H1 (cell line): Measurements from ENCODE around the gene FAM222B. TPM values are rescaled to one million over a fixed set of nuclear protein-coding genes. Genes with fewer than 3 reads are reported as not detected.

ENCODE experiments used
- CTCF ChIA-PET: fragments of 300-600 bp; sonication (Branson Sonifier 250); formaldehyde crosslinking; loops from one replicate; lab custom pipeline; 2021; ENCODE audit not compliant: partially characterized antibody; lab: Charles Lee
- POLR2A ChIA-PET: fragments of 300-600 bp; sonication (Branson Sonifier 250); formaldehyde crosslinking; loops from one replicate; lab custom pipeline; 2021; ENCODE audit warnings: inconsistent platforms; ENCODE audit not compliant: partially characterized antibody; lab: Charles Lee
- DNase-seq, 2 experiments: peaks; one replicate each; pipeline versions ENCODE4 v3.0.0 to v3.0.0-alpha.2; 2010 to 2022; ENCODE audit warnings: low spot score in 2 of 2, low read depth in 1 of 2, mixed read lengths in 1 of 2
- FAIRE-seq: peaks from 2 replicates; lab custom pipeline; 2011; peaks lifted over from hg19 to GRCh38; lab: Jason Lieb, UNC
- H2AFZ ChIP-seq: 2 replicates; pipeline ENCODE4 v1.8.1; 2012; ENCODE audit warnings: low read length, inconsistent platforms
- H2AK5ac ChIP-seq: 2 replicates; pipeline ENCODE4 v1.6.1; 2013; ENCODE audit warnings: low read depth, low read length
- H2BK120ac ChIP-seq: replicated peaks from 2 replicates; pipeline ENCODE3; 2013; ENCODE audit warnings: low read depth, low read length, inconsistent platforms
- H2BK12ac ChIP-seq: 2 replicates; pipeline ENCODE4 v1.6.1; 2013; ENCODE audit warnings: low read depth, low read length
- H2BK15ac ChIP-seq: 2 replicates; pipeline ENCODE4 v1.6.1; 2013; ENCODE audit warnings: low read length
- H2BK20ac ChIP-seq: 2 replicates; pipeline ENCODE4 v1.6.1; 2013; ENCODE audit warnings: low read length
- H2BK5ac ChIP-seq: 2 replicates; pipeline ENCODE4 v1.6.1; 2013; ENCODE audit warnings: low read depth, low read length
- H3K14ac ChIP-seq: 2 replicates; pipeline ENCODE4 v1.6.1; 2013; ENCODE audit warnings: inconsistent platforms; ENCODE audit not compliant: insufficient read length
- H3K18ac ChIP-seq: 2 replicates; pipeline ENCODE4 v1.6.1; 2013; ENCODE audit warnings: low read length; ENCODE audit errors: extremely low read depth
- H3K23ac ChIP-seq: 2 replicates; pipeline ENCODE4 v1.6.1; 2013; ENCODE audit warnings: inconsistent platforms; ENCODE audit not compliant: insufficient read length
- H3K23me2 ChIP-seq: 2 replicates; pipeline ENCODE4 v1.6.1; 2013; ENCODE audit warnings: low read depth, low read length
- H3K27ac ChIP-seq: 2 replicates; pipeline ENCODE4 v1.6.1; 2011; ENCODE audit warnings: low read depth, low read length, inconsistent platforms
- H3K27me3 ChIP-seq, 4 experiments: replicated peaks in 1 of 4; 1 replicate in 1 of 4; 2 replicates in 3 of 4; pipeline versions ENCODE4 v1.6.1 to v1.8.1; 2011 to 2013; ENCODE audit warnings: low read length in 3 of 4, mild to moderate bottlenecking in 3 of 4, inconsistent platforms in 2 of 4, mixed read lengths in 2 of 4, moderate library complexity in 1 of 4; ENCODE audit not compliant: control insufficient read depth in 3 of 4, insufficient read depth in 3 of 4; ENCODE audit errors: extremely low read depth in 1 of 4
- H3K36me3 ChIP-seq, 4 experiments: 2 replicates each; pipeline versions ENCODE4 v1.6.1 to v1.8.1; 2011 to 2013; ENCODE audit warnings: mild to moderate bottlenecking in 4 of 4, low read length in 3 of 4, moderate library complexity in 2 of 4, control low read depth in 1 of 4, inconsistent platforms in 1 of 4; ENCODE audit not compliant: insufficient read depth in 4 of 4, control insufficient read depth in 2 of 4
- H3K4ac ChIP-seq: replicated peaks from 2 replicates; pipeline ENCODE3; 2013; ENCODE audit warnings: low read length, low read depth, mixed read lengths, inconsistent platforms; ENCODE audit not compliant: insufficient read length
- H3K4me1 ChIP-seq, 4 experiments: replicated peaks in 1 of 4; 1 replicate in 1 of 4; 2 replicates in 3 of 4; pipeline versions ENCODE4 v1.6.1 to v1.8.1; 2011 to 2013; ENCODE audit warnings: low read length in 3 of 4, inconsistent platforms in 2 of 4, mixed read lengths in 1 of 4; ENCODE audit not compliant: insufficient read depth in 4 of 4, control insufficient read depth in 3 of 4
- H3K4me2 ChIP-seq, 2 experiments: 2 replicates each; pipeline versions ENCODE4 v1.6.1 to v1.8.1; 2011 to 2013; ENCODE audit warnings: low read depth in 2 of 2, low read length in 2 of 2, control low read depth in 1 of 2, inconsistent platforms in 1 of 2, mild to moderate bottlenecking in 1 of 2; ENCODE audit not compliant: insufficient read depth in 1 of 2
- H3K4me3 ChIP-seq, 4 experiments: fragments of 200-600, 300-600 bp in 1 of 4; sonication (generic), shearing (Covaris generic), sonication (Bioruptor Twin) in 1 of 4; 2 replicates each; pipeline versions ENCODE4 v1.5.1 to v1.8.1; 2011 to 2016; ENCODE audit warnings: low read length in 4 of 4, low read depth in 3 of 4, control low read depth in 2 of 4, inconsistent platforms in 2 of 4, mild to moderate bottlenecking in 2 of 4, mixed read lengths in 1 of 4, moderate library complexity in 1 of 4; ENCODE audit not compliant: insufficient read depth in 2 of 4; ENCODE audit errors: extremely low read depth in 1 of 4
- H3K56ac ChIP-seq: replicated peaks from 2 replicates; pipeline ENCODE3; 2013; ENCODE audit warnings: low read depth, mild to moderate bottlenecking, mixed read lengths, low read length, inconsistent platforms; ENCODE audit not compliant: insufficient read length
- H3K79me1 ChIP-seq: 2 replicates; pipeline ENCODE4 v1.6.1; 2013; ENCODE audit warnings: low read depth, low read length, control low read depth
- H3K79me2 ChIP-seq, 2 experiments: 2 replicates each; pipeline versions ENCODE4 v1.6.1 to v1.8.1; 2012 to 2013; ENCODE audit warnings: low read length in 2 of 2, mild to moderate bottlenecking in 2 of 2, inconsistent platforms in 1 of 2; ENCODE audit not compliant: insufficient read depth in 2 of 2, control insufficient read depth in 1 of 2
- H3K9ac ChIP-seq, 4 experiments: replicated peaks in 1 of 4; 1 replicate in 1 of 4; 2 replicates in 3 of 4; pipeline versions ENCODE4 v1.6.1 to v1.8.1; 2011 to 2013; ENCODE audit warnings: low read depth in 3 of 4, low read length in 3 of 4, control low read depth in 2 of 4, mild to moderate bottlenecking in 2 of 4, moderate library complexity in 2 of 4, inconsistent platforms in 1 of 4; ENCODE audit errors: extremely low read depth in 1 of 4
- H3K9me3 ChIP-seq, 2 experiments: 2 replicates each; pipeline versions ENCODE4 v1.6.1 to v1.8.1; 2012 to 2013; ENCODE audit warnings: mild to moderate bottlenecking in 2 of 2, moderate library complexity in 2 of 2, control low read depth in 1 of 2, inconsistent platforms in 1 of 2, low read depth in 1 of 2, low read length in 1 of 2, mixed read lengths in 1 of 2; ENCODE audit not compliant: insufficient read depth in 2 of 2
- H4K20me1 ChIP-seq, 2 experiments: replicated peaks in 1 of 2; 2 replicates each; pipeline versions ENCODE3 to v1.8.1; 2011 to 2013; ENCODE audit warnings: inconsistent platforms in 2 of 2, low read length in 2 of 2, mild to moderate bottlenecking in 1 of 2; ENCODE audit not compliant: insufficient read depth in 2 of 2, control insufficient read depth in 1 of 2
- H4K5ac ChIP-seq: 2 replicates; pipeline ENCODE4 v1.6.1; 2013; ENCODE audit warnings: low read length, low read depth, mixed read lengths, inconsistent platforms; ENCODE audit not compliant: insufficient read length
- H4K8ac ChIP-seq: 2 replicates; pipeline ENCODE4 v1.8.0; 2013; ENCODE audit warnings: mild to moderate bottlenecking, moderate library complexity, low read length, inconsistent platforms; ENCODE audit not compliant: insufficient read depth; ENCODE audit errors: extremely low read depth
- H4K91ac ChIP-seq: replicated peaks from 2 replicates; pipeline ENCODE3; 2013; ENCODE audit warnings: low read length, mixed read lengths, inconsistent platforms; ENCODE audit not compliant: insufficient read length
- CHD1 ChIP-seq: IDR thresholded peaks from 2 replicates; pipeline ENCODE4 v1.6.1; 2012; ENCODE audit warnings: low read depth, low read length, improper control_type of control experiment
- RBBP5 ChIP-seq: IDR thresholded peaks from 2 replicates; pipeline ENCODE4 v1.7.1; 2012; ENCODE audit warnings: low read depth, mild to moderate bottlenecking, inconsistent platforms, low read length, moderate library complexity, borderline replicate concordance
- SIN3A ChIP-seq, 2 experiments: IDR thresholded peaks in 1 of 2; conservative IDR thresholded peaks in 1 of 2; 2 replicates each; pipeline ENCODE4 v1.6.1; 2011 to 2012; ENCODE audit warnings: low read length in 2 of 2, improper control_type of control experiment in 1 of 2, low read depth in 1 of 2, mild to moderate bottlenecking in 1 of 2
- SP4 ChIP-seq: IDR thresholded peaks from 2 replicates; pipeline ENCODE4 v1.6.1; 2012; ENCODE audit warnings: low read length, inconsistent platforms
- WGBS, 2 experiments: shearing (Covaris generic) in 1 of 2; methylation state at CpG; one replicate each; pipeline versions ENCODE4 v1.1.6 to v1.1.7; 2013 to 2015; ENCODE audit warnings: low lambda C conversion rate in 2 of 2, mixed read lengths in 2 of 2, inconsistent platforms in 1 of 2, low coverage in 1 of 2, missing lambda C conversion rate in 1 of 2; ENCODE audit not compliant: insufficient replicate concordance in 2 of 2, insufficient coverage in 1 of 2, insufficient read length in 1 of 2; ENCODE audit errors: extremely low coverage in 1 of 2, missing lambda C conversion rate in 1 of 2; 5-methylcytosine and 5-hydroxymethylcytosine counted together
- polyA plus RNA-seq, 7 experiments: library from polyadenylated mRNA; depleted of rRNA in 3 of 7; stranded (reverse) in 5 of 7; unstranded in 2 of 7; fragments of >200 nt in 5 of 7; fragments of 200-250 nt in 2 of 7; gene quantifications; 1 replicate in 5 of 7; 2 replicates in 1 of 7; 4 replicates in 1 of 7; pipeline versions ENCODE4 v1.2.1 to v1.2.3, GENCODE V29; 2011 to 2013; ENCODE audit warnings: missing spikeins in 2 of 7, mixed read lengths in 2 of 7
- total RNA-seq: library from RNA; stranded (reverse); fragmentation: NEBNext Ultra II Directional; extraction: Animal tissue kit (Norgen Biotek cat#: 25700); gene quantifications from 2 replicates; pipeline ENCODE4 v1.2.1, GENCODE V29; 2021
- TF ChIP-seq, protein P1 (sequence below): IDR thresholded peaks from 2 replicates; pipeline ENCODE4 v1.6.1; 2012; ENCODE audit warnings: inconsistent platforms

The FAM222B gene
- total and polyA plus RNA-seq, 2 of the 8 experiments (the other 6 are each of a cell fraction or from before 2014, with no cell fraction given): 42.1 to 81.7 TPM

DNA sequence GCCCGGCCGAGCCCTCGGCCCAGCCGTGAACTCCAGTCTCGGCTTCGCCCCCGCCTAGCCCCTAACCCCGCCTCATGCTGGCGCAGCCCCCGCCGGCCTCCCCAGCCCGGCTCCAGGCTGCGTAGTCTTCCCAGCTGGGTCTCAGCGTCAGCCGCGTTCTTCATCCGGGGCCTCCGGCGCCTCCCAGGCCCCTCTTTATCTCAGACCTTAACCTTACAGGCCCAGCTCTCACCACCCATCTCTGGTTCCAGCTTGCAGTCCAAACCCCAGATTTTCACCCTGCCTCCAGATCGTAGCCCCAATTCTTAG, 130.9 kb downstream of the FAM222B start, which contains the start of gene PROCA1:
Gene PROCA1 (minus strand): TSS at position 166 of the 309 bp plus-strand sequence. CDS start 228 bp downstream, outside the sequence.
- 1% methylated on average over 18 of the region's 20 CpGs; no CpG with 5 or more reads in 1 of the 2 experiments for WGBS, 2 experiments
- H3K56ac ChIP-seq: peak within 1 kb of the TSS; percentile 89
- H3K4me1 ChIP-seq: peaks cover 5 to 17% (median 9%) of the 10 kb centered on the region in 4 experiments; a peak in 6 of 7 replicates
- no peaks in the 10 kb centered on the region for H3K9me3 ChIP-seq
- POLR2A ChIA-PET: interaction anchor here (0.7 to 10.5 kb wide), 21 partner anchors 10 to 422 kb away, joined by 3 to 258 read pairs (median 6); partner anchors contain the start of genes ALDOC, BLTP2, FAM222B and FLOT2
- peaks cover 14% of the 10 kb centered on the region for H3K79me1 ChIP-seq
- peak within 1 kb of the TSS; percentile 99 for H4K8ac ChIP-seq
- no peak within 1 kb of the TSS for H3K23ac ChIP-seq
- peak within 1 kb of the TSS; percentile 88 to 100 for H3K4me2 ChIP-seq
- H3K79me2 ChIP-seq: peaks cover 3 to 29% of the 10 kb centered on the region in 2 experiments; a peak in 3 of 4 replicates
- CTCF ChIA-PET: interaction anchor here (0.6 to 2.8 kb wide), 5 partner anchors 8 to 117 kb away, joined by 3 to 12 read pairs (median 4); partner anchors contain the start of gene RPL23A
- H3K36me3 ChIP-seq: peaks cover 8 to 20% (median 15%) of the 10 kb centered on the region in 4 experiments; a peak in 7 of 8 replicates
- H3K23me2 ChIP-seq: peaks cover 16% of the 10 kb centered on the region
- no peak for FAIRE-seq
- no peak for TF ChIP-seq CHD1
- TF ChIP-seq, protein P1, sequence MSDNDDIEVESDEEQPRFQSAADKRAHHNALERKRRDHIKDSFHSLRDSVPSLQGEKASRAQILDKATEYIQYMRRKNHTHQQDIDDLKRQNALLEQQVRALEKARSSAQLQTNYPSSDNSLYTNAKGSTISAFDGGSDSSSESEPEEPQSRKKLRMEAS: peak; percentile 34; the same call in 1 of the 2 replicates
- TF ChIP-seq RBBP5: peak; percentile 85
- TF ChIP-seq SP4: peak; percentile 45; the same call in 1 of the 2 replicates
- 0 out of 4 replicates have a peak, but pooled peaks of 1 of the 2 experiments have one; percentile 1 for TF ChIP-seq SIN3A (conservative IDR thresholded peaks at IDR 0.05 in 1 of 2, IDR thresholded peaks at IDR 0.05 in 1 of 2; ENCODE audit: low read depth in 1 of 2, low read length in 2 of 2)
- TF ChIP-seq, all 59 proteins: peak for 4
- Histone ChIP-seq H2AFZ (no peak within 1 kb of the TSS), H3K9ac (peak within 1 kb of the TSS; percentile 88 to 100 (median 96)), H2BK20ac (peak within 1 kb of the TSS; percentile 21; the same call in 1 of the 2 replicates), H2BK15ac (peak within 1 kb of the TSS; percentile 99), H3K4ac (peak within 1 kb of the TSS; percentile 98), H3K18ac (peak within 1 kb of the TSS; percentile 91), H4K91ac (peak within 1 kb of the TSS; percentile 89), H3K27me3 (no peaks in the 10 kb centered on the region), H2BK5ac (peak within 1 kb of the TSS; percentile 94), H4K5ac (peak within 1 kb of the TSS; percentile 94), H3K4me3 (peak within 1 kb of the TSS; percentile 59 to 85 (median 82)), H2BK12ac (peak within 1 kb of the TSS; percentile 96), H3K14ac (peak within 1 kb of the TSS; percentile 89), H2AK5ac (peak within 1 kb of the TSS; percentile 99), H2BK120ac (peak within 1 kb of the TSS; percentile 77), H3K27ac (peak within 1 kb of the TSS; percentile 98), H4K20me1 (peaks cover 0 to 11% of the 10 kb centered on the region in 2 experiments)
- DNase-seq: no peak
